GM18951 (cell line): ENCODE results near the gene GOLGA6A.
"Not testable (repeated sequence)": the region's sequence is repeated elsewhere in the genome, so short reads cannot be mapped to it uniquely, and the experiment has no call there.

Experiments used
- POLR2A ChIP-seq: IDR thresholded peaks from 4 replicates; pipeline ENCODE4 v1.6.1; 2011; ENCODE audit warnings: mild to moderate bottlenecking; ENCODE audit not compliant: insufficient read length, insufficient read depth; ENCODE audit errors: extremely low read depth
- in situ Hi-C: fragments of 300-500 bp; cut with MboI; formaldehyde crosslinking; loops from one replicate; pipeline ENCODE4 v1.12.0; 2022; ENCODE audit warnings: low sequenced_read_pairs, mixed read lengths, inconsistent platforms; ENCODE audit not compliant: unreplicated experiment

Gene GOLGA6A, protein sequence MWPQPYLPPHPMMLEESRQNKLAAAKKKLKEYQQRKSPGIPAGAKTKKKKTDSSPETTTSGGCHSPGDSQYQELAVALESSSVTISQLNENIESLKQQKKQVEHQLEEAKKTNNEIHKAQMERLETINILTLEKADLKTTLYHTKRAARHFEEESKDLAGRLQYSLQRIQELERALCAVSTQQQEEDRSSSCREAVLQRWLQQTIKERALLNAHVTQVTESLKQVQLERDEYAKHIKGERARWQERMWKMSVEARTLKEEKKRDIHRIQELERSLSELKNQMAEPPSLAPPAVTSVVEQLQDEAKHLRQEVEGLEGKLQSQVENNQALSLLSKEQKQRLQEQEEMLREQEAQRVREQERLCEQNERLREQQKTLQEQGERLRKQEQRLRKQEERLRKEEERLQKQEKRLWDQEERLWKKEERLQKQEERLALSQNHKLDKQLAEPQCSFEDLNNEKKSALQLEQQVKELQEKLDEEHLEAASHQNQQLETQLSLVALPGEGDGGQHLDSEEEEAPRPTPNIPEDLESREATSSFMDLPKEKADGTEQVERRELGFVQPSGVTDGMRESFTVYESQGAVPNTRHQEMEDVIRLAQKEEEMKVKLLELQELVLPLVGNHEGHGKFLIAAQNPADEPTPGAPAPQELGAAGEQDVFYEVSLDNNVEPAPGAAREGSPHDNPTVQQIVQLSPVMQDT

GRCh38 chr15:74082450-74082849 lies at the start of gene GOLGA6A:
Gene GOLGA6A (minus strand): TSS chr15:74082550. CDS start chr15:74082509, 41 bp downstream.
- in situ Hi-C loops, result not testable (repeated sequence)

DNA sequence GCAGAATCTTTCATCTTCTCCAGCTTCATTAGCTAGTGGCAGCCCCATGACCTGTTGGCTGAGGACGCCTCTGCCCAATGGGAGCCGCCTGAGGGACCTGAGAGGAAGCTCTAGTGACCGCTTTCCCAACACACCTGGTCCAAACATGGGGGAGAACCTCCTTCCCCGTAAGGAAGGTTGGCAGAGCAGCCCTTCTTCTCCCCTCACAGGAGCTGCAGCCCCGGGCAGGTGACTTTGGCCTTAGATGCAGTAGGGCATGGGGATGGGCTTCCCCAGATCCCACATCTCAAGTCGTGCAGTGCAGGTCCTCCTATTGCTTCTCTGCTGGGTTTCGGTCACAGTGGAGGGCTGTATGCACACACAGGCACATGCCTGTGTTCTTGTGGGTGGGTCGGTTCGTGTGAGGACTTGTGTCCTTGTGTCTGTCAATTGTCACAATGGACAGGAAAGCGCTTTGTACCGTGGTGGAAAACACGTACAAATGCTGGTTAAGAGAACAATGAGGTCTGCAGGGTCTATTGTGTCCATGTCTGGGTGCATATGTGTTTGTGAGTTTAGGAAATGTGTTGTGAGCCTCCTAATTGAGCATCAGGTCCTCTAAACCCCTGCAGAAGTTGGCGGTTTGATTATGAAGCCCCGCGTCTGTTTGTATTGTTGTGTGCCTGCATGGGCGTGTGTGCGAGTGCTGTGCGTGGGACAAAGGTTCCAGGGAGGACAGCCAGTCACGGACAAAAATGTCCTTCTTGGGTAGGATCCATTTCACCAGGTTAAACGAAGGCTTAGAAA lies 49.5 kb upstream of the GOLGA6A start:
- TF ChIP-seq POLR2A, result no peak
- in situ Hi-C loops, result no loop called here

DNA sequence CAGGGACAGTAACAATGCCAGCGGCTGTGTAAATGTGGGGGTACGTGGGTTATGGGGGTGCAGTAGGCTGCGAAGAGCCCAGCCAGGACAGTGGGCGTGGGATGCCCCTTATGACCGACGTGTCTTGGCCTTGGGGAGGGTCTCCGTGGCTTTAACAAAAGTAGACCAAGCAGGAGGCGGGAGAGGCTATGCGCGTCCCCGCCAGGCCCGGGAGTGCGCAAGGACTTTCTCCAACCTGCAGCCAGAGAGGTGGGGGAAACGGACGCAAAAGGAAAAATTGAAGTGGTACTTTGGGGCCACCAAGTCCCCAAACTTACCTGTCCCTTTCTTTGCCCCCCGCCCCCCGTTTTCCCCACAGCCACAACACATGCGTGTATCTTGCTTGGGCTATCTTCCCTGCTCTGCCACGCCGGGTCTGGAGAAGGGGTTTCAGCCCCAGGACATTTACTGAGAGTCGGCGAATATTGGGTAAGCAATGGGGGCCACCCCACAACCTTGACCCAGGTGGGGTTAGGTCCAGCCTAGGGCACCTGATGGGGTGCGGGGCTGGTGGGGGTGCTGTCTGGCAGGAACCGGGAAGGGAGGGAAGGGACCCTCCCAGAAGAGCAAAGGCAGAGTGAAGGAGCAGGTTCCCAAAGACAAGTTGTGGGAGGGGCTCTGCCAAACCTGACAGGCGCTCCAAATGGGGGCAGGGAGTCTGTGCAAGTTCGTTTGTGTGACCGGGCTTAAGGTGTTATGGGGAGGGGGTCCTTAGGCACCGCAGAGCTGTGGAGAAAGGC lies 48.7 kb upstream of the GOLGA6A start:
- no peak for TF ChIP-seq POLR2A
- in situ Hi-C loops, result no loop called here

- in situ Hi-C loops, result no loop called here
- TF ChIP-seq POLR2A, result no peak
Measured at GRCh38 chr15:74130155-74130848, 48.0 kb upstream of the GOLGA6A start, which contains the start of gene ISLR2. Gene ISLR2 (plus strand): TSS chr15:74130586. CDS start chr15:74132755, 2,169 bp downstream.

DNA sequence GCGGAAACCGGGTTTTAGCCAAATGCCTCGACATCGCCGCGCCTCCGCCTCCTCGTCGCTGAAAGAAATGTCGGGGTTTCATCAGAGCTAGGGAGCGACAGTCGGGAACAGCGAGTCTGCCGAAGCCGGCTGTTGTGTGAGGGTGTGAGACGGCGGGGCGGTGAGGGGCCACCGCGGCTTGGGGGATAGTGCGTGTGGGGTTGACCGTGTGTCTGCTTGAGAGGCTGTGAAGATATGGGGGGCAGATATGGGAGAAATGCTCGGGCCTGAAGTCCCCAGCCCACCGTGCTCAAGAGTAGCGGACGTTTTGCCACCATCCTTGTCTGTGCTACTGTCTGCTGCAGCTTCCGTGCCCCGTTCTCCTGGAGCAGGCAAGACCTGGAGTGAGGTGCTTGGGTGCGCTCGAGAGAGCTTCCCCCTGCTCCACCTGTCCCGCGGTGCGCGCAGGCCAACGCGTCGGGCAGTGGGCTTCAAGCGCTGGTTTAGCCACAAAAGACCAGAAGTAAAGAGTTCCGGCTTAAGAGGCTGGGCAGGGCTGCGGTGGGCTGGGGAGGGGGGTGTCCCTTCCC lies 47.3 kb upstream of the GOLGA6A start:
- in situ Hi-C loops, result loop anchor here (5.0 to 10.0 kb wide), 2 partner anchors 168 to 195 kb away; no protein-coding TSS in a partner anchor
- TF ChIP-seq POLR2A, result no peak

DNA sequence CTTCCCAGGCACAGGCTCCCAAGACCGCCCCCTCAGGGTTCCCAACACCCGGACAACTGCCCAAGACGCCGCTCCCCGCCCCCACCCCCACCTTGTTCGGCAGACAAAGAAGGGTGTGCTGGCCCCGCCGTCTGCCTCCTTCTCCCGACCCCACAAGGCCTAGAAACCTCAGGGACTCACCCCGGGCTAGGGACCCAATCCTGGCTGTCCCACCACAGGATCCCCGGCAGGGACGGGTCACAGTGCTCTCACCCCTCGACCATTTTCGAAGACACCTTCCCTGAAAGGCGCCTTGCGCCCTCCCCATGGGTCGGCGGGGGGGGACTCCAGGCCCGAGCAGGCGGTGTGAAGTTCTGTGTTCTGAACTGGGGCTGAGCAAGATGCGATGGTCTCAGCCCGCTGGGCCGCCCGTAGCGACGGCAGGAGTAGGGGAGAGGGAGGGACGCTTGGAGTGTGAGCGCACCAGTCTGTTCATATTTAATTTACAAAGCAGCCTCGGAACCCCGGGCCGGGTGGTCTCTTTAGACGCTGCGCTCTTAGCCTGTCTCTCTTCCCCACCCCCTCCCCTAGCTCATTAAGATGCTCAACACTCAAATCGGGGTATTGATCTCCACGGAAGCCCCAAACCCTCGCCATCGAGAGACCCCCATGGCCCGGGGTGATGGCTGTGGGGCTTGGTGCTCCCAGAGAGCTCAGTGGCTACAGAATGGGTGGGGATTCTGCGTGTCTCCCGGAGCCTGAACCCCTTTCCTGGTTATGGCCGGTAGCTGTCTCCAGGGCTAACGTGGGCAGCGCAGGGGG lies 46.6 kb upstream of the GOLGA6A start:
- no peak for TF ChIP-seq POLR2A
- in situ Hi-C loops, result loop anchor here (5.0 to 10.0 kb wide), 2 partner anchors 168 to 196 kb away; no protein-coding TSS in a partner anchor

DNA sequence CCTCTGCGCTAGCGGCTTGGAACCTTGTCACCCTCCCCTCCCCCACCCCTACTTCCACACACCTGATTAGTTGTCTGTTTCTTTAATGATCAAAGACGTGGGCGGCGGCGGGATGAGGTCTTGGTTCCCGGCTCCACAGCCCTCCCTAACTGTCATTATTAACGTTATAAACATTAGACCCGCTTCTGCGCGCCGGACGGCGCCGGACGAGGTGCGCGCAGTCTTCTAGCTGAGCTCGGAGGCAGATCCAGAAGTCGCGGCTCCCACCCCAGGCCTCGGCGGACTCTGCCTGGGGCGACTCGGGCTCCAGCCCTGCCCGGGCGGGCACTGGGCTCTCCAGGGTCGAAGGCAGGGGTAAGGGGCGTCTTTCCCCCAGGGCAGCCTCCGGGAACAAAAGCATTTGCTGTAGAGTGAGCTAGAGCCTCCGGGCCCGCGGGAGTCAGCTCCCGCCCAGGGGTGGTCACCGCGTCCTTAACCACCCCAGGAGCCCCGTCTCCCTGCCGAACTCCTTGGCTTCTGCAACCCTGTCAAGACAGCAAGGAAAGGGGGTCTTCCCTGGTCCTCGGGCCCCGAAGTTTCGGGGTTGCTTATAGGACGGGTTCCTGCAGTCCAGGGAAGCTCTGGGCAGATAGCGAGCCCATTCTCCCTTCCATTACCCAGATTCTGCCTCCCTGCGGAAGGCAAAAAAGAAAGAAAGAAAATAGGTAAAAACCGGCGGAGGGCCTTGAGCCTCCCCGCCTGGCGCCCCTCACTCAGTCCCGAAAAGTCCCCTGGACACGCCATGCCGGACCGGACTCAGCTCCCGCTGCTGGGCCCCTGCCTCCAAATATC lies 45.8 kb upstream of the GOLGA6A start:
- in situ Hi-C loops, result loop anchor here (5.0 to 10.0 kb wide), 2 partner anchors 169 to 197 kb away; no protein-coding TSS in a partner anchor
- no peak for TF ChIP-seq POLR2A

DNA sequence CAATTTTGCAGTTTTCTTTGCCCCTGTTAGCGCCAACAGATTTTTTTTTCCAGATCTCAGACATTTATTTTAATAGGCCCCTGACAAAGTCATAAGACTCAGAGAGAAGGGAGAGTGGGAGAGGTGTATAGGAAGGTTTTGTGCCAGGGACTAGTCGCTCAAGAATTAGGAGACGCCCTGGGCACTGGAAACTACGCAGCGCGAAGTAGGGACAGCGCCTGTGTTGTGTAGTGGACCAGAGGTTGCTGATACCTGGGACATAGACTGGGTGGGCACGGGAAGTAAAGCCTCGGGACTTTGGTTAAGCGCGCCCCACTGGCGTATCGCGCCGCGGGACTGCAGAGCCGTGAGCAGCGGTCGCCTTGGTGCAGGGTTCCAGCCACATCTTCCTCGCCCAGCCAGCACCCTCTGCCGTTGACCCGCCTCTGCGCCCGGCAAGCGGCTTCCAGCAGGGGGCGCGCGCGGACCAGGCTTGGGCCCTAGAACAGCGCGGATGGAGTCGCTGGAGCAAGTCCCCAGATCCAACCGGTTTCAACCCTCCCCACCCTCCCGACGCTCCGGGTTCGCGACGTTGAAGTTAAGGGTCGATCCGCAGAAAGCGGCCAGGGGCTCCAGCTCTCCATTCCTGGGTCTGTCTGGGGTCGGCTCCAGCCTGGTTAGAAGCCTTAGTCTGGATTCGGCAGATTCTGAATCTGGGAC lies 45.1 kb upstream of the GOLGA6A start:
- in situ Hi-C loops, result loop anchor here (5.0 to 10.0 kb wide), 2 partner anchors 170 to 197 kb away; no protein-coding TSS in a partner anchor
- no peak for TF ChIP-seq POLR2A

- TF ChIP-seq POLR2A, result no peak
- in situ Hi-C loops, result loop anchor here (5.0 to 10.0 kb wide), 2 partner anchors 173 to 200 kb away; no protein-coding TSS in a partner anchor
Measured at GRCh38 chr15:74124759-74125158, 42.4 kb upstream of the GOLGA6A start.
